Fibroblast of the aortic adventitia (primary cell): Measurements from ENCODE around the gene CYP1B1. TPM values are rescaled to one million over a fixed set of nuclear protein-coding genes. Genes with fewer than 3 reads are reported as not detected.
"Not testable (repeated sequence)": the region's sequence is repeated elsewhere in the genome, so short reads cannot be mapped to it uniquely, and the experiment has no call there.

Experiments
- DNase-seq: peaks from one replicate; pipeline ENCODE4 v3.0.0-alpha.2; 2010; ENCODE audit warnings: low read depth
- H3K4me3 ChIP-seq: 2 replicates; pipeline ENCODE4 v1.5.1; 2011; ENCODE audit warnings: low read depth, mild to moderate bottlenecking, control low read depth, low read length, moderate library complexity
- CTCF ChIP-seq: IDR thresholded peaks from 2 replicates; pipeline ENCODE4 v1.5.1; 2011; ENCODE audit warnings: mild to moderate bottlenecking, low read length, control low read depth, inconsistent platforms; ENCODE audit not compliant: insufficient read depth
- total RNA-seq: library from RNA; depleted of rRNA; stranded (reverse); fragments of >200 nt; gene quantifications from 2 replicates; pipeline ENCODE4 v1.2.3, GENCODE V29; 2012; ENCODE audit warnings: low replicate concordance

CYP1B1 gene
- total RNA-seq, 1 donor = 146 TPM

DNA sequence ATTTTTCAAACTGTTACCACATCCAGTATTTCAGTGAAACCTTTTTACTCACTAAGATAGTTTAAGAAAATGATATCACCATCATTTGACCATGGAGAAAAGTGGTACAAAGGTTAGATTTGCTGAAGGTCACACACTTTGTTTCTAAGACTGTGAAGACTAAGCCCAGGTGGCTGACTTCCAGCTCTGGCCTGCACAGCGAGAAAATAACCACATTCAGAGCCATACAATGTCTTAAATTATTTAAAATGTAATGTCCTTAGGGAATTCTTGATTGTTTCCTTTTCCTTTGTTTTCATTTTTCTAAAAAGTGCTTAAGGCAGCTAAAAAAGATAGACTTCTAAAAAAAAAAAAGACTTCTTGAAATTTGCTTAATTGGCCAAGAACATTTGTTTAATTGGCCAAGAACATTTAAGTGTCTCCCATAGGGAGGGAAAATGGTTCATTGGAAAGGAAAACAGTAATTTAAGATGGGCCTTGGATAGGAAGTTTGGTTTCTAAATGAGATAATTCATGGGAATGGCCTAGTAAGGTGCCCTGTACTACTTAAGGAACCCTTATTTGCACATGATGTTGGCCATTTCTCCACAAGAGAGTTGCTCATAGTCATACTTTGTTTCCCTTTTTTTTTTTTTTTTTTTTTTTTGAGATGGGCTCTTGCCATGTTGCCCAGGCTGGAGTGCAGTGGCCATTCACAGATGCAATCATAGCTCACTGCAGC is 45.2 kb downstream of the CYP1B1 start:
- peak; percentile 55 for DNase-seq
- no peak for TF ChIP-seq CTCF
- H3K4me3 ChIP-seq = no peak overlapping the region

DNA sequence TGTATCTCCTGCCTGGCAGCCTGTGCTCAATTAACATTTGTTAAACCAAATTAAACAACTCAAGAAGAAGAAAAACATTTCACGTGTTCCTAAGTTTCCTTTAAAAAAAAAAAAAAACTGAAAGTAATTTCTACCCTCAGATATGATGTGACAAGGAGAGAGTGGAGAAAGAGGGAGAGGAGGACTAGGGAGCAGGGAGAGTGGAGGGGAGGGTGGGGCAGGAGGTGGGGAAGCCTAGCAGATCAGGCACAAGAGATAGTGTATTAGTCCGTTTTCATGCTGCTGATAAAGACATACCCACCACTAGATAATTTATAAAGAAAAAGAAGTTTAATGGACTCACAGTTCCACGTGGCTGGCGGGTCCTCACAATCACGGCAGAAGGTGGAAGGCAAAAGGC is 46.4 kb downstream of the CYP1B1 start:
- TF ChIP-seq CTCF = no peak
- H3K4me3 ChIP-seq = no peak overlapping the region
- no peak for DNase-seq

GRCh38 chr2:38028829-38029228 is 47.1 kb downstream of the CYP1B1 start:
- no peak for TF ChIP-seq CTCF
- H3K4me3 ChIP-seq = no peak overlapping the region
- no peak for DNase-seq

DNA sequence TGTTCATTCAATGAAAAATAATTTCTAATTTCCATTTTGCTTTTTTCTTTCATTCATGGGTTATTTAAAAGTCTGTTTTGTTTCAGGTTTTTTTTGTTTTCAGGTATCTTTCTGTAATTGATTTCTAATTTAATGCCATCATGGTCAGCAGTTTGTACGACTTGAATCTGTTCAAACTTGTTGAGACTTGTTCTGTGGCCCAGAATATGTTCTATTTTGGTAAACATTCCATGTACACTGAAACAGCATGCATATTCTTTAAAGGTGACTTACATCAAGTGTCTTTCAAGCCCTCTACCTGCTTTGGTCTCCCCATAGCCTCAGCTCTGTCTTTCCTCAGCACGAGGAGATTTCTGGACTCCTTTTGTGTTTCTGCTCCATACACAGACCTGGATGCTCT is 49.1 kb downstream of the CYP1B1 start:
- TF ChIP-seq CTCF = no peak
- no peak overlapping the region for H3K4me3 ChIP-seq
- DNase-seq = no peak

DNA sequence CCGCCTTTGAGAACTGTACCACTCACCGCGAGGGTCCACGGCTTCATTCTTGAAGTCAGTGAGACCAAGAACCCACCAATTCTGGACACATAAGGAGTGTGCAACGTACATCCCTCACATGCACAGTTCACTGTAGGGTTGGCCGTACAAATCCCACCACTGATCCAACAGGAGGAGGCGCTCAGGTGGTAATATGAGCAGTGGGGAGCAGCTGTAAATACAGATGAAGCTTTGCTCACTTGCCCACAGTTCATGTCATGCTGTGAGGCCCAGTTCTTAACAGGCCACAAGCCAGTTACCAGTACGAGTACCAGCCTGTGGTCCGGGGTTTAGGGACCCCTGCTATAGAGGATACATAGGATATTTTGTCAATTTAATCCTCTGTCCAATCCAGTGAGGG is 54.4 kb downstream of the CYP1B1 start:
- DNase-seq = no peak

DNA sequence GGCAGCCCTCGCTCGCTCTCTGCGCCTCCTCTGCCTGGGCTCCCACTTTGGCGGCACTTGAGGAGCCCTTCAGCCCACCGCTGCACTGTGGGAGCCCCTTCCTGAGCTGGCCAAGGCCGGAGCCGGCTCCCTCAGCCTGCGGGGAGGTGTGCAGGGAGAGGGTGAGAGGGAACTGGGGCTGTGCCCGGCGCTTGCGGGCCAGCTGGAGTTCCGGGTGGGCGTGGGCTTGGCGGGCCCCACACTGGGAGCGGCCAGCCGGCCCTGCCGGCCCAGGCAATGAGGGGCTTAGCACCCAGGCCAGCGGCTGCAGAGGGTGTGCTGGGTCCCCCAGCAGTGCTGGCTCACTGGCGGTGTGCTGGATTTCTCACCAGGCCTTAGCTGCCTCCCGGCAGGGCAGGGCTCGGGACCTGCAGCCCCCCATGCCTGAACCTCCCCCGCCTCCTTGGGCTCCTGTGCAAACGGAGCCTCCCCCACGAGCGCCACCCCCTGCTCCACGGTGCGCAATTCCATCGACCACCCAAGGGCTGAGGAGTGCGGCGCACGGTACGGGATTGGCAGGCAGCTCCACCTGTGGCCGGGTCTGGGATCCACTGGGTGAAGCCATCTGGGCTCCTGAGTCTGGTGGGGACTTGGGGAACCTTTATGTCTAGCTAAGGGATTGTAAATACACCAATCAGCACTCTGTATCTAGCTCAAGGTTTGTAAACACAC is 55.4 kb downstream of the CYP1B1 start:
- H3K4me3 ChIP-seq, DNase-seq: not testable (repeated sequence)

More for the DNA sequence above, 54.4 kb downstream of the CYP1B1 start:
- no peak overlapping the region for H3K4me3 ChIP-seq
- no peak for TF ChIP-seq CTCF

GRCh38 chr2:38017836-38018235 is 58.1 kb downstream of the CYP1B1 start:
- no peak for DNase-seq
- no peak for TF ChIP-seq CTCF
- no peak overlapping the region for H3K4me3 ChIP-seq

Other genes starting within 250 kb of the CYP1B1 start
- 9.6 and 14.9 TPM in 2 replicates for gene RMDN2, start 150.9 kb downstream of the CYP1B1 start, total RNA-seq